SK-N-SH (cell line): Measurements from ENCODE around the gene KIF18B.

ENCODE experiments used
- EP300 ChIP-seq, 2 experiments: IDR thresholded peaks; 2 replicates each; pipeline versions ENCODE4 v1.4.0 to v1.6.1; 2012; ENCODE audit warnings: borderline replicate concordance in 1 of 2, low read depth in 1 of 2, low read length in 1 of 2
- EZH2phosphoT487 ChIP-seq: fragments of 200-600 bp; sonication (generic); IDR thresholded peaks from 2 replicates; pipeline ENCODE4 v1.6.1; 2017; ENCODE audit warnings: low read depth, mixed run types, mild to moderate bottlenecking, antibody characterized with exemption, moderate library complexity, borderline replicate concordance
- NRF1 ChIP-seq: IDR thresholded peaks from 2 replicates; pipeline ENCODE4 v1.6.1; 2012; ENCODE audit warnings: low read depth, mild to moderate bottlenecking, low read length
- POLR2AphosphoS5 ChIP-seq: IDR thresholded peaks from 2 replicates; pipeline ENCODE4 v1.6.1; 2012; ENCODE audit warnings: low read depth, low read length
- RAD21 ChIP-seq: IDR thresholded peaks from 2 replicates; pipeline ENCODE4 v1.6.1; 2012; ENCODE audit warnings: mild to moderate bottlenecking, low read length
- TAF1 ChIP-seq: IDR thresholded peaks from 2 replicates; pipeline ENCODE4 v1.6.1; 2012; ENCODE audit warnings: low read depth, mild to moderate bottlenecking, low read length, moderate library complexity, borderline replicate concordance
- TEAD4 ChIP-seq: IDR thresholded peaks from 2 replicates; pipeline ENCODE4 v1.4.0; 2012; ENCODE audit warnings: mild to moderate bottlenecking, borderline replicate concordance; ENCODE audit not compliant: insufficient read depth
- TF ChIP-seq, protein P1 (sequence below): IDR thresholded peaks from 2 replicates; pipeline ENCODE4 v1.6.1; 2012; ENCODE audit warnings: mild to moderate bottlenecking, low read depth, low read length, moderate library complexity
- TF ChIP-seq, protein P2 (sequence below): fragments of 200-600 bp; sonication (generic); IDR thresholded peaks from 2 replicates; pipeline ENCODE4 v1.6.1; 2017; ENCODE audit warnings: antibody characterized with exemption, mild to moderate bottlenecking, moderate library complexity
- TF ChIP-seq, protein P3 (sequence below): IDR thresholded peaks from 2 replicates; pipeline ENCODE4; 2012
- TF ChIP-seq, protein P4 (sequence below): IDR thresholded peaks from 2 replicates; pipeline ENCODE4 v1.4.0; 2012; ENCODE audit warnings: low read depth
- TF ChIP-seq, protein P5 (sequence below): IDR thresholded peaks from 2 replicates; pipeline ENCODE4 v1.4.0; 2012; ENCODE audit warnings: low read depth, borderline replicate concordance
- TF ChIP-seq, protein P6 (sequence below): fragments of 150-350 bp; IDR thresholded peaks from 2 replicates; pipeline ENCODE4 v1.6.1; 2016; ENCODE audit warnings: mild to moderate bottlenecking, low read depth, low read length

DNA sequence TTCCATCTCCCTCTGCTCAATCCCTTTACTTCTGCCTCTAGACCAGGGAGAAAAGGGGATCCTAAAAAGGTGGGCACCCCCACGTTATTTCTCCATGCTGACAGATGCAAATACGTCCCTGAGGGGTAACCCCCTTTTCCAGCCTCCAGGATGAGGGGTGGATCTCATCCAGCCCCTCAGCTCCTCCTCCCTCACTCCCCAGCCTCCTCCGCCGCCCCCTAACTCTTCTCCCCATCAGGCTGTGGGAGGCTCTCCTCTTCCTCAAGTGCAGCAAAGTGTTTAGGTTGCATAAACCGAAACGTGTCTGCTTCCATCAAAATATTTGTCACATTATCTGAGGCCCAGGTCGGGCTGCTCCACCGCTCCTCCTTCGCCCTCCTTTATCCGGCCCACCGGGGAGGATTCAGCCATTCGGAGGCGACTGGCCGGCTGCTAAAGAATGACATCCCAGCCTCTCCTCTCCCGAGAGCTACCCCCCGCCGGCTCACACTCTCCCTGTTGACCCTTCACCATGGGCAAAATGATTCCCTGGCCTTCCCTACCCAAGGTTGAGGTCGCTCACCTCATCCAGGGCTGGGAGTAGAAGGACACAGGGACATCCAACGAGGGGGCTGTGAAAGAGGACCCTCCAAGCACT is 21.7 kb upstream of the KIF18B start:
- no peak for TF ChIP-seq EZH2phosphoT487
- TF ChIP-seq, protein P1, sequence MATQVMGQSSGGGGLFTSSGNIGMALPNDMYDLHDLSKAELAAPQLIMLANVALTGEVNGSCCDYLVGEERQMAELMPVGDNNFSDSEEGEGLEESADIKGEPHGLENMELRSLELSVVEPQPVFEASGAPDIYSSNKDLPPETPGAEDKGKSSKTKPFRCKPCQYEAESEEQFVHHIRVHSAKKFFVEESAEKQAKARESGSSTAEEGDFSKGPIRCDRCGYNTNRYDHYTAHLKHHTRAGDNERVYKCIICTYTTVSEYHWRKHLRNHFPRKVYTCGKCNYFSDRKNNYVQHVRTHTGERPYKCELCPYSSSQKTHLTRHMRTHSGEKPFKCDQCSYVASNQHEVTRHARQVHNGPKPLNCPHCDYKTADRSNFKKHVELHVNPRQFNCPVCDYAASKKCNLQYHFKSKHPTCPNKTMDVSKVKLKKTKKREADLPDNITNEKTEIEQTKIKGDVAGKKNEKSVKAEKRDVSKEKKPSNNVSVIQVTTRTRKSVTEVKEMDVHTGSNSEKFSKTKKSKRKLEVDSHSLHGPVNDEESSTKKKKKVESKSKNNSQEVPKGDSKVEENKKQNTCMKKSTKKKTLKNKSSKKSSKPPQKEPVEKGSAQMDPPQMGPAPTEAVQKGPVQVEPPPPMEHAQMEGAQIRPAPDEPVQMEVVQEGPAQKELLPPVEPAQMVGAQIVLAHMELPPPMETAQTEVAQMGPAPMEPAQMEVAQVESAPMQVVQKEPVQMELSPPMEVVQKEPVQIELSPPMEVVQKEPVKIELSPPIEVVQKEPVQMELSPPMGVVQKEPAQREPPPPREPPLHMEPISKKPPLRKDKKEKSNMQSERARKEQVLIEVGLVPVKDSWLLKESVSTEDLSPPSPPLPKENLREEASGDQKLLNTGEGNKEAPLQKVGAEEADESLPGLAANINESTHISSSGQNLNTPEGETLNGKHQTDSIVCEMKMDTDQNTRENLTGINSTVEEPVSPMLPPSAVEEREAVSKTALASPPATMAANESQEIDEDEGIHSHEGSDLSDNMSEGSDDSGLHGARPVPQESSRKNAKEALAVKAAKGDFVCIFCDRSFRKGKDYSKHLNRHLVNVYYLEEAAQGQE, result no peak
- TF ChIP-seq, protein P2, sequence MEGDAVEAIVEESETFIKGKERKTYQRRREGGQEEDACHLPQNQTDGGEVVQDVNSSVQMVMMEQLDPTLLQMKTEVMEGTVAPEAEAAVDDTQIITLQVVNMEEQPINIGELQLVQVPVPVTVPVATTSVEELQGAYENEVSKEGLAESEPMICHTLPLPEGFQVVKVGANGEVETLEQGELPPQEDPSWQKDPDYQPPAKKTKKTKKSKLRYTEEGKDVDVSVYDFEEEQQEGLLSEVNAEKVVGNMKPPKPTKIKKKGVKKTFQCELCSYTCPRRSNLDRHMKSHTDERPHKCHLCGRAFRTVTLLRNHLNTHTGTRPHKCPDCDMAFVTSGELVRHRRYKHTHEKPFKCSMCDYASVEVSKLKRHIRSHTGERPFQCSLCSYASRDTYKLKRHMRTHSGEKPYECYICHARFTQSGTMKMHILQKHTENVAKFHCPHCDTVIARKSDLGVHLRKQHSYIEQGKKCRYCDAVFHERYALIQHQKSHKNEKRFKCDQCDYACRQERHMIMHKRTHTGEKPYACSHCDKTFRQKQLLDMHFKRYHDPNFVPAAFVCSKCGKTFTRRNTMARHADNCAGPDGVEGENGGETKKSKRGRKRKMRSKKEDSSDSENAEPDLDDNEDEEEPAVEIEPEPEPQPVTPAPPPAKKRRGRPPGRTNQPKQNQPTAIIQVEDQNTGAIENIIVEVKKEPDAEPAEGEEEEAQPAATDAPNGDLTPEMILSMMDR, result no peak
- no peak for TF ChIP-seq POLR2AphosphoS5
- no peak for TF ChIP-seq RAD21
- TF ChIP-seq TEAD4, result no peak
- TF ChIP-seq, protein P3, sequence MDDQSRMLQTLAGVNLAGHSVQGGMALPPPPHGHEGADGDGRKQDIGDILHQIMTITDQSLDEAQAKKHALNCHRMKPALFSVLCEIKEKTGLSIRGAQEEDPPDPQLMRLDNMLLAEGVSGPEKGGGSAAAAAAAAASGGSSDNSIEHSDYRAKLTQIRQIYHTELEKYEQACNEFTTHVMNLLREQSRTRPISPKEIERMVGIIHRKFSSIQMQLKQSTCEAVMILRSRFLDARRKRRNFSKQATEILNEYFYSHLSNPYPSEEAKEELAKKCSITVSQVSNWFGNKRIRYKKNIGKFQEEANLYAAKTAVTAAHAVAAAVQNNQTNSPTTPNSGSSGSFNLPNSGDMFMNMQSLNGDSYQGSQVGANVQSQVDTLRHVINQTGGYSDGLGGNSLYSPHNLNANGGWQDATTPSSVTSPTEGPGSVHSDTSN, result no peak
- TF ChIP-seq, protein P4, sequence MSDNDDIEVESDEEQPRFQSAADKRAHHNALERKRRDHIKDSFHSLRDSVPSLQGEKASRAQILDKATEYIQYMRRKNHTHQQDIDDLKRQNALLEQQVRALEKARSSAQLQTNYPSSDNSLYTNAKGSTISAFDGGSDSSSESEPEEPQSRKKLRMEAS, result no peak
- TF ChIP-seq, protein P5, sequence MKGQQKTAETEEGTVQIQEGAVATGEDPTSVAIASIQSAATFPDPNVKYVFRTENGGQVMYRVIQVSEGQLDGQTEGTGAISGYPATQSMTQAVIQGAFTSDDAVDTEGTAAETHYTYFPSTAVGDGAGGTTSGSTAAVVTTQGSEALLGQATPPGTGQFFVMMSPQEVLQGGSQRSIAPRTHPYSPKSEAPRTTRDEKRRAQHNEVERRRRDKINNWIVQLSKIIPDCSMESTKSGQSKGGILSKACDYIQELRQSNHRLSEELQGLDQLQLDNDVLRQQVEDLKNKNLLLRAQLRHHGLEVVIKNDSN, result no peak
- no peak for TF ChIP-seq EP300 (IDR thresholded peaks at IDR 0.05; ENCODE audit: borderline replicate concordance in 1 of 2, low read depth in 1 of 2, low read length in 1 of 2)
- no peak for TF ChIP-seq TAF1
- TF ChIP-seq NRF1, result no peak
- TF ChIP-seq, protein P6, sequence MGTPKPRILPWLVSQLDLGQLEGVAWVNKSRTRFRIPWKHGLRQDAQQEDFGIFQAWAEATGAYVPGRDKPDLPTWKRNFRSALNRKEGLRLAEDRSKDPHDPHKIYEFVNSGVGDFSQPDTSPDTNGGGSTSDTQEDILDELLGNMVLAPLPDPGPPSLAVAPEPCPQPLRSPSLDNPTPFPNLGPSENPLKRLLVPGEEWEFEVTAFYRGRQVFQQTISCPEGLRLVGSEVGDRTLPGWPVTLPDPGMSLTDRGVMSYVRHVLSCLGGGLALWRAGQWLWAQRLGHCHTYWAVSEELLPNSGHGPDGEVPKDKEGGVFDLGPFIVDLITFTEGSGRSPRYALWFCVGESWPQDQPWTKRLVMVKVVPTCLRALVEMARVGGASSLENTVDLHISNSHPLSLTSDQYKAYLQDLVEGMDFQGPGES, result no peak
